ENCODE data around the gene PSD2.

The PSD2 gene

GRCh38 chr5:139809331-139809810, 13.8 kb downstream of the PSD2 start:
- TF ChIP-seq CTCF (IDR thresholded peaks at IDR 0.05; ENCODE audit: low read depth, low read length, missing control alignments), result no peak
- H3K4me3 ChIP-seq (ENCODE audit: low read depth, low read length), result no peak overlapping the region
- in situ Hi-C loops (cut with HindIII; ENCODE audit: low sequenced_read_pairs), result no loop called here
- no peak for DNase-seq (ENCODE audit: low read depth)

GRCh38 chr5:139810341-139811273, 15.0 kb downstream of the PSD2 start:
- in situ Hi-C loops (cut with HindIII; ENCODE audit: low sequenced_read_pairs), result no loop called here
- no peak overlapping the region for H3K4me3 ChIP-seq (ENCODE audit: low read depth, low read length)
- no peak for TF ChIP-seq CTCF (IDR thresholded peaks at IDR 0.05; ENCODE audit: low read depth, low read length, missing control alignments)
- no peak for DNase-seq (ENCODE audit: low read depth)

- TF ChIP-seq CTCF (IDR thresholded peaks at IDR 0.05; ENCODE audit: low read depth, low read length, missing control alignments), result no peak
- DNase-seq (ENCODE audit: low read depth), result no peak
- in situ Hi-C loops (cut with HindIII; ENCODE audit: low sequenced_read_pairs), result no loop called here
- no peak overlapping the region for H3K4me3 ChIP-seq (ENCODE audit: low read depth, low read length)
These were observed 15.6 kb downstream of the PSD2 start for GRCh38 chr5:139811274-139811607.

- H3K4me3 ChIP-seq (ENCODE audit: low read depth, low read length), result no peak overlapping the region
- in situ Hi-C loops (cut with HindIII; ENCODE audit: low sequenced_read_pairs), result no loop called here
- TF ChIP-seq CTCF (IDR thresholded peaks at IDR 0.05; ENCODE audit: low read depth, low read length, missing control alignments), result no peak
- DNase-seq (ENCODE audit: low read depth), result no peak
These were observed 16.7 kb downstream of the PSD2 start for GRCh38 chr5:139812323-139812722.

- no peak overlapping the region for H3K4me3 ChIP-seq (ENCODE audit: low read depth, low read length)
- in situ Hi-C loops (cut with HindIII; ENCODE audit: low sequenced_read_pairs), result no loop called here
- no peak for DNase-seq (ENCODE audit: low read depth)
- no peak for TF ChIP-seq CTCF (IDR thresholded peaks at IDR 0.05; ENCODE audit: low read depth, low read length, missing control alignments)
These were observed 17.5 kb downstream of the PSD2 start for GRCh38 chr5:139812836-139813805.

- in situ Hi-C loops (cut with HindIII; ENCODE audit: low sequenced_read_pairs), result no loop called here
- H3K4me3 ChIP-seq (ENCODE audit: low read depth, low read length), result no peak overlapping the region
- DNase-seq (ENCODE audit: low read depth), result no peak
- TF ChIP-seq CTCF (IDR thresholded peaks at IDR 0.05; ENCODE audit: low read depth, low read length, missing control alignments), result no peak
These were observed 18.6 kb downstream of the PSD2 start for GRCh38 chr5:139814191-139814601.

Data from astrocyte of the cerebellum (primary cell).